Measurements from ENCODE around the gene IQCC. TPM values are rescaled to one million over a fixed set of nuclear protein-coding genes. Genes with fewer than 3 reads are reported as not detected.
A peak's percentile ranks its signal among the peaks of the same experiment; 100 is the strongest.

The IQCC gene
- total RNA-seq, 1 experiment from 2014 or later, result 1.2 TPM

- H4K20me1 ChIP-seq (ENCODE audit: insufficient read depth, low read depth, low read length), result no peaks in the 10 kb centered on the region
- peak overlapping the region; percentile 95 for H3K9ac ChIP-seq (ENCODE audit: low read length)
- peaks cover 35% of the 10 kb centered on the region for H3K79me2 ChIP-seq (ENCODE audit: low read length)
- DNase-seq, result no peak
- no peak overlapping the region for H2AFZ ChIP-seq (ENCODE audit: low read length)
- H3K9me2 ChIP-seq (replicated peaks; ENCODE audit: insufficient read depth, low read length), result no peaks in the 10 kb centered on the region
- H3K27me3 ChIP-seq (ENCODE audit: low read length), result no peaks in the 10 kb centered on the region
- H3K9me3 ChIP-seq (ENCODE audit: low read length), result no peaks in the 10 kb centered on the region
- peak overlapping the region; percentile 94 for H3K4me3 ChIP-seq (ENCODE audit: low read length)
- H3K4me2 ChIP-seq (ENCODE audit: low read depth, low read length, poor library complexity, severe bottlenecking), result peak overlapping the region; percentile 79
- H3K36me3 ChIP-seq (ENCODE audit: insufficient read depth, low read length), result peaks cover 21% of the 10 kb centered on the region; the same call in 1 of the 2 replicates
- H3K4me1 ChIP-seq (ENCODE audit: low read length), result peaks cover 29% of the 10 kb centered on the region
- no peak overlapping the region for H3K27ac ChIP-seq (ENCODE audit: low read length)
Measured at GRCh38 chr1:32223683-32224082, 18.2 kb downstream of the IQCC start.

DNA sequence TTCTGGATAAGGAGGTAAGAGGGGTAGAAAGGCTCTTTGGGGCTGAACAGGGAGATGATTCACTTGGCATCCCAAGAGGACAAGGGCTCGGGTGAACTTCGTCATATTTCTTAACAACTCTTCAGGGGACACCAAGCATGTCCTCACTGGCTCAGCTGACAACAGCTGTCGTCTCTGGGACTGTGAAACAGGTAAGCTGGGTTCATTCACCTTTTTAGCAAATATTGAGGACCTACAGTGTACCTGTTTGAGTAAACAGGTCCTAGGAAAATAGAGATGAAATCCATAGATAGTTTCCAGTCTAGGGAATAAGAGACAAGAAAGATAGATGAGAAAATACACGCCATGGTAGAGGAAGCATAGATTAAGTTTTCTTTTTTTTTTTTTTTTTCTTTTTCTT, 18.8 kb downstream of the IQCC start:
- Histone ChIP-seq H3K4me3 (ENCODE audit: low read length) (no peak overlapping the region), H3K4me1 (ENCODE audit: low read length) (peaks cover 29% of the 10 kb centered on the region), H3K36me3 (ENCODE audit: insufficient read depth, low read length) (peaks cover 21% of the 10 kb centered on the region; the same call in 1 of the 2 replicates), H3K27ac (ENCODE audit: low read length) (no peak overlapping the region), H4K20me1 (ENCODE audit: insufficient read depth, low read depth, low read length) (no peaks in the 10 kb centered on the region), H3K4me2 (ENCODE audit: low read depth, low read length, poor library complexity, severe bottlenecking) (no peak overlapping the region), H3K9me2 (replicated peaks; ENCODE audit: insufficient read depth, low read length) (no peaks in the 10 kb centered on the region), H3K79me2 (ENCODE audit: low read length) (peaks cover 35% of the 10 kb centered on the region), H3K9me3 (ENCODE audit: low read length) (no peaks in the 10 kb centered on the region), H2AFZ (ENCODE audit: low read length) (no peak overlapping the region), H3K9ac (ENCODE audit: low read length) (no peak overlapping the region), H3K27me3 (ENCODE audit: low read length) (no peaks in the 10 kb centered on the region)
- no peak for DNase-seq

GRCh38 chr1:32228771-32229170, 23.3 kb downstream of the IQCC start:
- Histone ChIP-seq H3K27me3 (ENCODE audit: low read length) (no peaks in the 10 kb centered on the region), H3K9me3 (ENCODE audit: low read length) (no peaks in the 10 kb centered on the region), H3K4me3 (ENCODE audit: low read length) (no peak overlapping the region), H3K4me1 (ENCODE audit: low read length) (peaks cover 19% of the 10 kb centered on the region), H3K36me3 (ENCODE audit: insufficient read depth, low read length) (peaks cover 21% of the 10 kb centered on the region; the same call in 1 of the 2 replicates), H3K9me2 (replicated peaks; ENCODE audit: insufficient read depth, low read length) (no peaks in the 10 kb centered on the region), H4K20me1 (ENCODE audit: insufficient read depth, low read depth, low read length) (no peaks in the 10 kb centered on the region), H3K9ac (ENCODE audit: low read length) (no peak overlapping the region), H3K79me2 (ENCODE audit: low read length) (peaks cover 6% of the 10 kb centered on the region), H3K27ac (ENCODE audit: low read length) (no peak overlapping the region), H2AFZ (ENCODE audit: low read length) (no peak overlapping the region), H3K4me2 (ENCODE audit: low read depth, low read length, poor library complexity, severe bottlenecking) (no peak overlapping the region)
- no peak for DNase-seq

DNA sequence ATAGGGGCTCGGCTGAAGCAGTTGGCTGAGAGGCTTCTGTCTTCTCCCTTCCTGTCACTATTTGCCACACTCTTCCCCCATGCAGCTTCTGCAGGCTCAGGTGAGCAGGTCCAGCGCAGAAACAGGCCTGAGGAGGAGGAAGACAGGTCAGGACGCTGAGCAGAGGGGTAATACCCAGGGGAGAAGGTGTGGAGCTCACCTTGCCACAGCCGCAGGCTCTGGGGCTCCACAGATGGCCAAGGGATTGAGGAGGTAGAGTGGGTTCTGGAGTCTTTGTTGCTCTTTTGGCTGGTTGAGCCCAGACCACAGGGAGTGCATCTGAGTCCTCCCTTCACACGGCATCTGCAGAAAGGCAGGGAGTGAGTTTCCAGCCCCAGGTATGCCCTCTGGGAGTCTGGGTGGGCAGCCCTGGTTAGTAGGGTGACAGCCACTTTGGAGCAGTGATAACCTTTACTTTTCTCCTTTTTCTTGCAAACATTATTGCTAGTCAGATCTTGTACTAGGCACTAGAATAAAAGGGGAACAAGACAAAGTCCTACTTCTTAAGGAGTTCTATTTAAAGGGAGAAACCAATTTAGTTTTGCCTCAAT, 26.5 kb downstream of the IQCC start:
- peak overlapping the region; percentile 51 for H3K27ac ChIP-seq (ENCODE audit: low read length)
- peaks cover 12% of the 10 kb centered on the region; the same call in 1 of the 2 replicates for H3K36me3 ChIP-seq (ENCODE audit: insufficient read depth, low read length)
- no peak overlapping the region for H3K4me2 ChIP-seq (ENCODE audit: low read depth, low read length, poor library complexity, severe bottlenecking)
- H4K20me1 ChIP-seq (ENCODE audit: insufficient read depth, low read depth, low read length), result no peaks in the 10 kb centered on the region
- H2AFZ ChIP-seq (ENCODE audit: low read length), result no peak overlapping the region
- DNase-seq, result peak; percentile 41
- no peak overlapping the region for H3K4me3 ChIP-seq (ENCODE audit: low read length)
- 0 out of 2 replicates have a peak overlapping the region, but pooled peaks have one; percentile 25 for H3K9ac ChIP-seq (ENCODE audit: low read length)
- peaks cover 31% of the 10 kb centered on the region for H3K4me1 ChIP-seq (ENCODE audit: low read length)
- no peaks in the 10 kb centered on the region for H3K79me2 ChIP-seq (ENCODE audit: low read length)
- H3K27me3 ChIP-seq (ENCODE audit: low read length), result no peaks in the 10 kb centered on the region
- H3K9me3 ChIP-seq (ENCODE audit: low read length), result no peaks in the 10 kb centered on the region
- H3K9me2 ChIP-seq (replicated peaks; ENCODE audit: insufficient read depth, low read length), result no peaks in the 10 kb centered on the region

DNA sequence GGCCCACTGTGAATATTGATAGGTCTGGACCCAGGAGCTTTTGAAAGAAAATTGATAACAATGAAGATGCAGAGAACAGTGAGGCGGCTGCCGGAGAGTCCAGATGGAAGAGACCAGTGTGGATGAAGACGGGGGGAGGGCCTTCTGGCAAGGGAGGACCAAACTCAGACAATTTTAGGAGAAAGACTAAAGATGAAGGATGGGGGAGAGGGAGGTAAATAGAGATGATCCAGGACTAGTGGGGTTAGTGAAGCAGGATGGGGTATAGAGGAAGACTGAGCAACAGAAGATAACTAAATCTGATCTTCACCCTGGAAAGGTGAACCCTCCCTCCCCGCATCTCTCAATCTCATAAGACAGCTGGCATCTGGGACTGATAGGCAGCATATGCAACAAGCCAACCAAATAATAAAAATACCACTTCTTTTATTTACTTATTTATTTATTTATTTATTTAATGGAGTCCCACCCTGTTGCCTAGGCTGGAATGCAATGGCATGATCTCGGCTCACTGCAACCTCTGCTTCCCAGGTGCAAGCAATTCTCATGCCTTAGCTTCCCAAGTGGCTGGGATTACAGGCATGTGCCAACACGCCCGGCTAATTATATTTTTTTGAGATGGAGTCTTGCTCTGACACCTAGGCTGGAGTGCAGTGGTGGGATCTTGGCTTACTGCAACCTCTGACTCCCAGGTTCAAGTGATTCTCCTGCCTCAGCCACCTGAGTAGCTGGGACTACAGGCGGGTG, 27.3 kb downstream of the IQCC start:
- peaks cover 31% of the 10 kb centered on the region for H3K4me1 ChIP-seq (ENCODE audit: low read length)
- H3K36me3 ChIP-seq (ENCODE audit: insufficient read depth, low read length), result peaks cover 11% of the 10 kb centered on the region; the same call in 1 of the 2 replicates
- no peaks in the 10 kb centered on the region for H3K27me3 ChIP-seq (ENCODE audit: low read length)
- DNase-seq, result no peak
- H2AFZ ChIP-seq (ENCODE audit: low read length), result no peak overlapping the region
- H3K79me2 ChIP-seq (ENCODE audit: low read length), result no peaks in the 10 kb centered on the region
- H3K9me3 ChIP-seq (ENCODE audit: low read length), result no peaks in the 10 kb centered on the region
- H3K9me2 ChIP-seq (replicated peaks; ENCODE audit: insufficient read depth, low read length), result no peaks in the 10 kb centered on the region
- H3K9ac ChIP-seq (ENCODE audit: low read length), result no peak overlapping the region
- no peak overlapping the region for H3K4me2 ChIP-seq (ENCODE audit: low read depth, low read length, poor library complexity, severe bottlenecking)
- H3K27ac ChIP-seq (ENCODE audit: low read length), result peak overlapping the region; percentile 51
- no peak overlapping the region for H3K4me3 ChIP-seq (ENCODE audit: low read length)
- no peaks in the 10 kb centered on the region for H4K20me1 ChIP-seq (ENCODE audit: insufficient read depth, low read depth, low read length)

DNA sequence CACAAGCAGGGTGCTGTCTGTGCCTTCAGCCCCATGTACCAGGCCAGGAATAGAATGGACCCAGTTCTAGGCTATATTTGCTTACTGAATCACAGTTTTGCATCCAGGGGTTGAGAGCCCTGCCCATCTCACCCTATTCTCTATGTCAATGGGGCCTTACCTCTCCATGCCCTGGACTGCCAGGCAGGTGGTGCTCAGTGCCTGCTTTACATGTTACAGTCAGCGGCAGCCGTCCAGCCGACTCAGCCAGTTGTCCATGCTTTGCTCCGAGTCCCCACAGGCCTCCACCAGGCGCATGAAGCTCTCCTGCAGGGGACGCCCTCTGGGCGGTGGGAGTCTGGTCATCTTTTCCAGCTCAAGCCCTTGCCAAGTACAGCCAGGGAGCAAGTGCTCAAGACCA, 29.3 kb downstream of the IQCC start:
- Histone ChIP-seq H2AFZ (ENCODE audit: low read length) (no peak overlapping the region), H3K4me2 (ENCODE audit: low read depth, low read length, poor library complexity, severe bottlenecking) (peak overlapping the region; percentile 62), H3K9ac (ENCODE audit: low read length) (peak overlapping the region; percentile 48), H3K9me3 (ENCODE audit: low read length) (no peaks in the 10 kb centered on the region), H3K9me2 (replicated peaks; ENCODE audit: insufficient read depth, low read length) (no peaks in the 10 kb centered on the region), H3K79me2 (ENCODE audit: low read length) (no peaks in the 10 kb centered on the region), H3K27me3 (ENCODE audit: low read length) (no peaks in the 10 kb centered on the region), H3K4me1 (ENCODE audit: low read length) (peaks cover 38% of the 10 kb centered on the region), H4K20me1 (ENCODE audit: insufficient read depth, low read depth, low read length) (no peaks in the 10 kb centered on the region), H3K27ac (ENCODE audit: low read length) (peak overlapping the region; percentile 70), H3K36me3 (ENCODE audit: insufficient read depth, low read length) (peaks cover 3% of the 10 kb centered on the region; the same call in 1 of the 2 replicates), H3K4me3 (ENCODE audit: low read length) (peak overlapping the region; percentile 39; the same call in 1 of the 2 replicates)
- peak; percentile 79 for DNase-seq

DNA sequence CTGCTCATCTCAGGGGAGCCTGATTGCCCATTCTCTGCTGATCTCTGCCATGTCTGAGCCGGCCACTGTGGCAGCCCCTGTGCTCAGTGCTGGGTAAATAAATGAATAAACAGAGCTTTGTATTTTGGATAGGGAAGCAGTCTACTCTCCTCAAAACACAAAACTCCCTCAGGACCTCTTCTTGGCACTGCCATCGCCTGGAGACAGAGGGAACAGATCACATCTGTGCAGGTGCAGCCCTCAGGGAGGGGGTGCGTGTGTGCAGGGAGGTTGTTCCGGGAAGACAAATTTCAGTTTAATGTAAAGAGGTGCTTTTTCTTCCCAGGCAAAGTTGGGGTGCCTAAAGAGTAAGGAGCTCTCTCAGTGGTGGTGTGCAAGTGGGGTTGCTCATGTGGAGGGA, 33.9 kb downstream of the IQCC start:
- no peaks in the 10 kb centered on the region for H3K9me3 ChIP-seq (ENCODE audit: low read length)

GRCh38 chr1:32239790-32240139, 34.3 kb downstream of the IQCC start:
- Histone ChIP-seq H3K4me2 (ENCODE audit: low read depth, low read length, poor library complexity, severe bottlenecking) (peak overlapping the region; percentile 87), H3K4me1 (ENCODE audit: low read length) (peaks cover 38% of the 10 kb centered on the region), H3K9me2 (replicated peaks; ENCODE audit: insufficient read depth, low read length) (no peaks in the 10 kb centered on the region), H3K27me3 (ENCODE audit: low read length) (no peaks in the 10 kb centered on the region), H2AFZ (ENCODE audit: low read length) (peak overlapping the region; percentile 61; the same call in 1 of the 2 replicates), H3K79me2 (ENCODE audit: low read length) (no peaks in the 10 kb centered on the region), H3K27ac (ENCODE audit: low read length) (peak overlapping the region; percentile 65; the same call in 1 of the 2 replicates), H3K36me3 (ENCODE audit: insufficient read depth, low read length) (no peaks in the 10 kb centered on the region), H3K4me3 (ENCODE audit: low read length) (peak overlapping the region; percentile 66; the same call in 1 of the 2 replicates), H4K20me1 (ENCODE audit: insufficient read depth, low read depth, low read length) (no peaks in the 10 kb centered on the region), H3K9ac (ENCODE audit: low read length) (no peak overlapping the region), H3K9me3 (ENCODE audit: low read length) (no peaks in the 10 kb centered on the region)
- DNase-seq, result no peak

More for the DNA sequence above, 33.9 kb downstream of the IQCC start:
- no peaks in the 10 kb centered on the region for H4K20me1 ChIP-seq (ENCODE audit: insufficient read depth, low read depth, low read length)
- H3K27me3 ChIP-seq (ENCODE audit: low read length), result no peaks in the 10 kb centered on the region
- H3K4me2 ChIP-seq (ENCODE audit: low read depth, low read length, poor library complexity, severe bottlenecking), result no peak overlapping the region
- 0 out of 2 replicates have a peak overlapping the region, but pooled peaks have one; percentile 13 for H3K9ac ChIP-seq (ENCODE audit: low read length)
- no peaks in the 10 kb centered on the region for H3K79me2 ChIP-seq (ENCODE audit: low read length)
- H3K4me3 ChIP-seq (ENCODE audit: low read length), result no peak overlapping the region
- no peaks in the 10 kb centered on the region for H3K9me2 ChIP-seq (replicated peaks; ENCODE audit: insufficient read depth, low read length)
- H3K27ac ChIP-seq (ENCODE audit: low read length), result peak overlapping the region; percentile 17; the same call in 1 of the 2 replicates
- peak; percentile 40 for DNase-seq
- H3K36me3 ChIP-seq (ENCODE audit: insufficient read depth, low read length), result no peaks in the 10 kb centered on the region
- H2AFZ ChIP-seq (ENCODE audit: low read length), result no peak overlapping the region
- peaks cover 42% of the 10 kb centered on the region for H3K4me1 ChIP-seq (ENCODE audit: low read length)
